ENCODE data around the gene RNF183.

The RNF183 gene

DNA sequence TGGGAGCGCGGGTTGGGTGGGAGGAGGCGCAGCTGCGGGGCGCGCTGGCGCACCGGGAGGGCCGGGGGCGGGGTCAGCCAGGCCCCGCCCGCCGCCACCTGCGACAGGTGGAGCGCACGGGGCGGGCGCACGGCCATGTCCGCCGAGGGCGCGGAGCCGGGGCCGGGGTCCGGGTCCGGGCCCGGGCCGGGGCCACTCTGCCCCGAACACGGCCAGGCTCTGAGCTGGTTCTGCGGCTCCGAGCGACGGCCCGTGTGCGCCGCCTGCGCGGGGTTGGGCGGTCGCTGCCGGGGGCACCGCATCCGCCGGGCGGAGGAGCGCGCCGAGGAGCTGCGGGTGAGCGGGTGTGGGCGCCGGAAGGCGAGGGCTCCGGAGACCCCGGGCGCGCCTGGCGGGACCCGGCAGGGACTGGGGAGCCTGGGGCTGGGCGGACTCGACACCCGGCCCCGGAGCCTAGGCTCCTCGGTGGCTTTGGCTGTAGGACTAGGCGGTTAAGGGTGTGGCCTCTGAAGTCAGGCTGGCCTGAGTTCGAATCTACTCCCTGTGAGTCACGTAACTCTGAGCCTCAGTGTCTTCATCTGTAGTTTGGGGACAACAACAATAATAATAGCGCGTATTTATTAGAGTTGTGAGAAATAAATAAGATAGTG, 46.4 kb upstream of the RNF183 start, which contains the start of gene BSPRY:
Gene BSPRY (plus strand): TSS at position 97 of the 650 bp plus-strand sequence. CDS start 39 bp downstream, at position 136.
- Histone ChIP-seq H3K4me3 (ENCODE audit: low read depth, low read length) (peak within 1 kb of the TSS; percentile 17), H3K27ac (no peak within 1 kb of the TSS), H3K36me3 (replicated peaks) (no peaks in the 10 kb centered on the region), H3K27me3 (replicated peaks) (peaks cover 42% of the 10 kb centered on the region)
- in situ Hi-C loops (cut with HindIII; ENCODE audit: low pct_ligation_motif_present, low sequenced_read_pairs), result no loop called here
- TF ChIP-seq, protein P1, sequence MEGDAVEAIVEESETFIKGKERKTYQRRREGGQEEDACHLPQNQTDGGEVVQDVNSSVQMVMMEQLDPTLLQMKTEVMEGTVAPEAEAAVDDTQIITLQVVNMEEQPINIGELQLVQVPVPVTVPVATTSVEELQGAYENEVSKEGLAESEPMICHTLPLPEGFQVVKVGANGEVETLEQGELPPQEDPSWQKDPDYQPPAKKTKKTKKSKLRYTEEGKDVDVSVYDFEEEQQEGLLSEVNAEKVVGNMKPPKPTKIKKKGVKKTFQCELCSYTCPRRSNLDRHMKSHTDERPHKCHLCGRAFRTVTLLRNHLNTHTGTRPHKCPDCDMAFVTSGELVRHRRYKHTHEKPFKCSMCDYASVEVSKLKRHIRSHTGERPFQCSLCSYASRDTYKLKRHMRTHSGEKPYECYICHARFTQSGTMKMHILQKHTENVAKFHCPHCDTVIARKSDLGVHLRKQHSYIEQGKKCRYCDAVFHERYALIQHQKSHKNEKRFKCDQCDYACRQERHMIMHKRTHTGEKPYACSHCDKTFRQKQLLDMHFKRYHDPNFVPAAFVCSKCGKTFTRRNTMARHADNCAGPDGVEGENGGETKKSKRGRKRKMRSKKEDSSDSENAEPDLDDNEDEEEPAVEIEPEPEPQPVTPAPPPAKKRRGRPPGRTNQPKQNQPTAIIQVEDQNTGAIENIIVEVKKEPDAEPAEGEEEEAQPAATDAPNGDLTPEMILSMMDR (IDR thresholded peaks at IDR 0.05; ENCODE audit: low read depth, low read length, missing control alignments), result no peak
- no peak for DNase-seq

- in situ Hi-C loops (cut with HindIII; ENCODE audit: low pct_ligation_motif_present, low sequenced_read_pairs), result no loop called here
- Histone ChIP-seq H3K4me3 (ENCODE audit: low read depth, low read length) (no peak overlapping the region), H3K27ac (no peak overlapping the region), H3K36me3 (replicated peaks) (no peaks in the 10 kb centered on the region), H3K27me3 (replicated peaks) (peaks cover 42% of the 10 kb centered on the region)
- no peak for DNase-seq
- TF ChIP-seq, protein P1 (IDR thresholded peaks at IDR 0.05; ENCODE audit: low read depth, low read length, missing control alignments), result no peak
These were observed 45.9 kb upstream of the RNF183 start for GRCh38 chr9:113349066-113349444.

DNA sequence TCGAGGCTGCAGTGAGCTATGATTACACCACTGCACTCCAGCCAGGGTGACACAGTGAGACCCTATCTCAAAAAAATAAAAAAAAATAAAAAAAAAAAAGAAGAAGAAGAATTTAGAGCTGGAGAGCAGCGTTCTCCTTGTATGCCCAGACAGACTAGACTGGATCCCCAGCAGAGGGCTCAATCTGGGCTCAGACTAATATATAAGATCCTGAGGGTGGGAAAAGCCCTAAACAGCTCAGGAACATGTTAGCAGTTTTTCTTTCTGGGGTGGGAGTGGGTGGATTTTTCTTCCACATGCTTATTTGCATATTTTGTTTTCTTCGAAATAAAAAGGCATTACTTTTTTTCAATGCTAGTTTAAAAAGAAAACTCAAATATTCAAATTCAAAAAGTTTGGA, 45.3 kb upstream of the RNF183 start:
- no peak for DNase-seq
- no peak overlapping the region for H3K27ac ChIP-seq
- TF ChIP-seq, protein P1 (IDR thresholded peaks at IDR 0.05; ENCODE audit: low read depth, low read length, missing control alignments), result no peak
- H3K36me3 ChIP-seq (replicated peaks), result no peaks in the 10 kb centered on the region
- no peak overlapping the region for H3K4me3 ChIP-seq (ENCODE audit: low read depth, low read length)
- in situ Hi-C loops (cut with HindIII; ENCODE audit: low pct_ligation_motif_present, low sequenced_read_pairs), result no loop called here
- H3K27me3 ChIP-seq (replicated peaks), result peaks cover 39% of the 10 kb centered on the region

- Histone ChIP-seq H3K27me3 (replicated peaks) (peaks cover 22% of the 10 kb centered on the region), H3K27ac (no peak overlapping the region), H3K4me3 (ENCODE audit: low read depth, low read length) (no peak overlapping the region), H3K36me3 (replicated peaks) (no peaks in the 10 kb centered on the region)
- TF ChIP-seq, protein P1 (IDR thresholded peaks at IDR 0.05; ENCODE audit: low read depth, low read length, missing control alignments), result no peak
- no peak for DNase-seq
- in situ Hi-C loops (cut with HindIII; ENCODE audit: low pct_ligation_motif_present, low sequenced_read_pairs), result no loop called here
These were observed 42.5 kb upstream of the RNF183 start for GRCh38 chr9:113345671-113346070.

- Histone ChIP-seq H3K36me3 (replicated peaks) (no peaks in the 10 kb centered on the region), H3K4me3 (ENCODE audit: low read depth, low read length) (no peak overlapping the region), H3K27ac (no peak overlapping the region), H3K27me3 (replicated peaks) (peaks cover 17% of the 10 kb centered on the region)
- TF ChIP-seq, protein P1 (IDR thresholded peaks at IDR 0.05; ENCODE audit: low read depth, low read length, missing control alignments), result no peak
- no peak for DNase-seq
- in situ Hi-C loops (cut with HindIII; ENCODE audit: low pct_ligation_motif_present, low sequenced_read_pairs), result no loop called here
These were observed 42.0 kb upstream of the RNF183 start for GRCh38 chr9:113345190-113345589.

DNA sequence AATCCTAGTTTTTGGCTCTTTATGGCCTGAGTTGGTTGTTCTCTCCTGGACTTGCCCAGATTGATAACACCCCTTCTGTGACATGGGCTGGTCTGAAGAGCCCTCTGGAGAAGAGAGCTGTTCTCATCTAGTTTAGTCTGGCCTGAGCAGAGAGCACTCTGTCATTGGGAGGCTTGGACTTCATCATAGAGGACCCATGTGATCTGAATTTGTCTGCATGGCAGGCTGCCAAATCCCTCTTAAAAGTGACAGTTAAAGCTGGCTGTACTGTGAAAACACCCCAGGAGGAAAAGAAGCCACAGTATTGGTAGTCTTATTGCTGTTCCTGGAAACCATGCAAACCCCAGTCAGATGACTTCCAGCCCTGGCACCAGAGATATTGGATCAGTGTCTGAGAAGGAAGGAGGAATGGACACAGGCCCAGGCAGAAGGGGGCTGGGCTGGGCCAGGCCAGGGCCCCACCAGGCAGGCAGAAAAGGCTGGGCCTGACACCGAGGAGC, 40.6 kb upstream of the RNF183 start:
- TF ChIP-seq, protein P1 (IDR thresholded peaks at IDR 0.05; ENCODE audit: low read depth, low read length, missing control alignments), result no peak
- H3K27me3 ChIP-seq (replicated peaks), result peaks cover 3% of the 10 kb centered on the region
- H3K27ac ChIP-seq, result no peak overlapping the region
- in situ Hi-C loops (cut with HindIII; ENCODE audit: low pct_ligation_motif_present, low sequenced_read_pairs), result no loop called here
- peak; percentile 44 for DNase-seq
- H3K36me3 ChIP-seq (replicated peaks), result no peaks in the 10 kb centered on the region
- H3K4me3 ChIP-seq (ENCODE audit: low read depth, low read length), result no peak overlapping the region
